ENCODE data around the gene KCTD7.

KCTD7 gene

DNA sequence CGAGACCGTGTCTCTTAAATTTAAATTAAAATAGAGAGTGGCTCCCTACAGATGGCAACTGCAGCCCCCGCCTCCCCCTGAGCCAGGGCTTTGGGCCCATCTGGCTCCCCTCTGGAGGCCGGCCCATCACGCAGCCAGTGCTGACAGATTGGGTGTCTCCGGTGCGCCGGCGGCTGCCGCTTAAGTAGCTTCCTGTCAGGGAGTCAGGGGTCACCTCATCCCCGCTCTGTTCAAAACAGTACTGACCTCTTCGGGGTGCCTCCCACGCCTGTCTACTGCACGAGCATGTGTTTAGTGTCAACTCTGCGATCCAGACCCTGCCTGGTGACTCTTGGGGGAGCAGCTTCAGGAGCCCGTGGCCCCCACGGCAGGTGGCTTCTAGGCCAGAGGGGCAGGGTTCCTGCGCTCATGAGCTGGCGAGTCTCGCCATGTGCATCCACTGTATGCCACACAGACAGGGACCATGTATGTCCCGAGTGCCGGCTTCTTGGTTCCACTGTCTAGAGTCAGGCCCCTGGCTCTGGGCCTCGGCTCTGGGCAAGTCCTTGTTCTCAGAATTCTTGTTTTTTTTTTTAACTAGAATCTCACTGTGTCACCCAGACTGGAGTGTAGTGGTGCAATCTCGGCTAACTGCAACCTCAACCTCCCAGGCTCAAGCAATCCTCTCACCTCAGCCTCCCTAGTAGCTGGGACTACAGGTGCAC is 36.1 kb downstream of the KCTD7 start:
- Histone ChIP-seq H3K9me3 (ENCODE audit: control extremely low read depth in 1 of 5, control insufficient read depth in 4 of 5, insufficient read depth in 2 of 5, low read depth in 1 of 5, low read length in 4 of 5) (peaks cover 0 to 5% (median 5%) of the 10 kb centered on the region in 5 experiments), H3K4me3 (ENCODE audit: control insufficient read depth in 1 of 7, extremely low read depth in 1 of 7, insufficient read depth in 4 of 7, low read depth in 2 of 7, low read length in 6 of 7) (no peak overlapping the region), H3K4me1 (ENCODE audit: control extremely low read depth in 1 of 4, control insufficient read depth in 4 of 4, insufficient read depth in 4 of 4, low read length in 3 of 4) (no peaks in the 10 kb centered on the region), H3K27me3 (replicated peaks in 2 of 5; ENCODE audit: control insufficient read depth in 4 of 5, insufficient read depth in 5 of 5, low read length in 4 of 5) (no peaks in the 10 kb centered on the region), H3K36me3 (ENCODE audit: control insufficient read depth in 4 of 4, insufficient read depth in 4 of 4, low read length in 3 of 4) (peaks cover 0 to 13% (median 6%) of the 10 kb centered on the region in 4 experiments), H3K27ac (ENCODE audit: insufficient read depth in 1 of 2, low read depth in 1 of 2, low read length in 2 of 2, poor library complexity in 1 of 2, severe bottlenecking in 2 of 2) (no peak overlapping the region)
- POLR2A ChIA-PET, result interaction anchor here (1.4 kb wide), 1 partner anchor 107 kb away, joined by 3 read pairs; no protein-coding TSS in a partner anchor
- WGBS (ENCODE audit: insufficient coverage), result 93% methylated on average over 23 of the region's 24 CpGs
- CTCF ChIA-PET, result interaction anchor here (1.3 kb wide), 2 partner anchors 10 to 11 kb away, joined by 3 read pairs; no protein-coding TSS in a partner anchor
- no peak for DNase-seq

DNA sequence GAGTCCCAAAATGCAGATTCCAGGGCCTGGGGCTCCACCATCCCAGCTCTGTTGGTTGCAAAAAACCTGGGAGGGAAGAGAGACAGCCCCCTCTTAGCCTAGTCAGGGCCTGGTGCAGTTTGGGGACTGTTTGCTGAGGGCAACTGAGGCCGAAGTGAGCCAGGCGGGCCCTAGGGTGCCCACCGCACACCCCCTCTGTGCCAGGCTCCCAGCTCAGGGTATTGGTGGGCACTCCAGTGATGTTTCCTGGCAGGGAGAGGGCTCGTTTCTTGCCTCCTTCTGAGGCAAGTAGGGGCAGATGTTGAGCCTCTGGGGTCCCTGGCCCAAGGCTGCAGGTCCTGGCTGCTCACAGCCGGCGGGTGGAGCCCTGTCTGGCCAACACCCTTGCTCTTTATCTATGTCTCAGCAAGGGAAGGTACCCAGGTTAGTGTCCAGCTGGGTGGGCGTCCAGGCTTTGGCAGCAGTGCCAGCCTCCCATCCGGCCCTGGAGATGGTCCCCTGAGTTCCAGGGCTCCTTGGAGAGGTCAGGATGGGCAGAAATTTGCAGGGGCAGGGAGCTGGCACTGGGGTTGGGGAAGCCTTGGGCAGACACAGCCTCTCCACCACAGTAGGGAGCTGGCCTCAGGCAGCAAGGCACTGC is 37.8 kb downstream of the KCTD7 start:
- Histone ChIP-seq H3K36me3 (ENCODE audit: control insufficient read depth in 4 of 4, insufficient read depth in 4 of 4, low read length in 3 of 4) (peaks cover 0 to 13% (median 6%) of the 10 kb centered on the region in 4 experiments), H3K4me1 (ENCODE audit: control extremely low read depth in 1 of 4, control insufficient read depth in 4 of 4, insufficient read depth in 4 of 4, low read length in 3 of 4) (no peaks in the 10 kb centered on the region), H3K27ac (ENCODE audit: insufficient read depth in 1 of 2, low read depth in 1 of 2, low read length in 2 of 2, poor library complexity in 1 of 2, severe bottlenecking in 2 of 2) (no peak overlapping the region), H3K4me3 (ENCODE audit: control insufficient read depth in 1 of 7, extremely low read depth in 1 of 7, insufficient read depth in 4 of 7, low read depth in 2 of 7, low read length in 6 of 7) (no peak overlapping the region), H3K9me3 (ENCODE audit: control extremely low read depth in 1 of 5, control insufficient read depth in 4 of 5, insufficient read depth in 2 of 5, low read depth in 1 of 5, low read length in 4 of 5) (peaks cover 0 to 5% (median 5%) of the 10 kb centered on the region in 5 experiments), H3K27me3 (replicated peaks in 2 of 5; ENCODE audit: control insufficient read depth in 4 of 5, insufficient read depth in 5 of 5, low read length in 4 of 5) (no peaks in the 10 kb centered on the region)
- CTCF ChIA-PET, result interaction anchor here (1.3 kb wide), 1 partner anchor 12 kb away, joined by 3 read pairs; no protein-coding TSS in a partner anchor
- POLR2A ChIA-PET, result no interaction called here
- 98% methylated on average over 6 of the region's 8 CpGs for WGBS (ENCODE audit: insufficient coverage)
- no peak for DNase-seq

DNA sequence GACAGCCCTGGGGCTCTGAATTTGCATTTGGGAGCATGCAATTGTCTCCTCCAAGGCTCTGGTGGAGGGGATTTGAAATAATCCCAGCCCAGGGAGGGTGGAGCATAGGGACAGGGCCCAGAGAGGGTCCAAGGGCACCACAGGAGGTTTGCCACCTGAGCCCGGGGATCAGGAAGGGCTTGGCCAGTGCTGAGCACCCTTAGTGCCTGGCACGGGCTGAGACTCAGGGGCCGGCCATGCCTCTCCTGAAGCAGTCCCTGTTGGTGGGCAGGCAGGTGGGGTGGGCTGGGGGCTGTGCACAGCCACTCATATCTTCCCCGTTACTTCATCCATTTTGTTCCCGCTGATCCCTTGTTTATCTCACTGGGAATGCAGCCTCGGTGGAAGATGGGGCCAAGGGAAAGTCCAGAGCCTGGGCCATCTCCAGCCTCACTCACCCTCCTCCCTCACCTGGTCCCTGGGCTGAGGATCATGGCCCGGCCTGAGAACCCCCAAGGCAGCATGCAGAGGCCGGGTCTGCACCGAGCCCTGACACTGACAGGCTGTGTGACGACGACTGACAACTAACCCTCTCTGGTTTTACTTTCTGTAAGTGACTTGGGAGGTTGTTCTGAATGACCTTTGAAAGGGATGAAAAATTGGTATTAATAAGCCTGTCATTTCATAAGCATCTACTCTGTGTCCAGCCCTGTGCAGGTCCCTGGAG is 38.5 kb downstream of the KCTD7 start:
- Histone ChIP-seq H3K27me3 (replicated peaks in 2 of 5; ENCODE audit: control insufficient read depth in 4 of 5, insufficient read depth in 5 of 5, low read length in 4 of 5) (no peaks in the 10 kb centered on the region), H3K27ac (ENCODE audit: insufficient read depth in 1 of 2, low read depth in 1 of 2, low read length in 2 of 2, poor library complexity in 1 of 2, severe bottlenecking in 2 of 2) (no peak overlapping the region), H3K4me3 (ENCODE audit: control insufficient read depth in 1 of 7, extremely low read depth in 1 of 7, insufficient read depth in 4 of 7, low read depth in 2 of 7, low read length in 6 of 7) (no peak overlapping the region), H3K4me1 (ENCODE audit: control extremely low read depth in 1 of 4, control insufficient read depth in 4 of 4, insufficient read depth in 4 of 4, low read length in 3 of 4) (no peaks in the 10 kb centered on the region), H3K9me3 (ENCODE audit: control extremely low read depth in 1 of 5, control insufficient read depth in 4 of 5, insufficient read depth in 2 of 5, low read depth in 1 of 5, low read length in 4 of 5) (peaks cover 0 to 5% (median 5%) of the 10 kb centered on the region in 5 experiments), H3K36me3 (ENCODE audit: control insufficient read depth in 4 of 4, insufficient read depth in 4 of 4, low read length in 3 of 4) (peaks cover 0 to 13% (median 6%) of the 10 kb centered on the region in 4 experiments)
- CTCF ChIA-PET, result no interaction called here
- POLR2A ChIA-PET, result no interaction called here
- WGBS (ENCODE audit: insufficient coverage), result 97% methylated on average over 5 of the region's 11 CpGs
- DNase-seq, result no peak

DNA sequence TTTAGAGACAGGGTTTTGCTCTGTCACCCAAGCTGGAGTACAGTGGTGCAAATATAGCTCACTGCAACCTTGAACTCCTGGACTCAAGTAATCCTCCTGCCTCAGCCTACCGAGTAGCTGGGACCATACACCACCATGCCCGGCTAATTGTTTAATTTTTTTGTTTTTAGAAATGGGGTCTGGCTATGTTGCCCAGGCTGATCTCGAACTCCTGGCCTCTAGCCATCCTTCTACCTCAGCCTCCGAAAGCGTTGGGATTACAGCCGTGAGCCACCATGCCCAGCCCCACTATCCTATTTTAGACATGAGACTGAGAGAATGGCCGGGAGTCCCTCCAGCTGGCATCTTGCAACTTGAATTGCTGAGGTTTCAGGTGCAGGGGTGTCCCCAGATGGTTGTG is 39.4 kb downstream of the KCTD7 start:
- Histone ChIP-seq H3K4me3 (ENCODE audit: control insufficient read depth in 1 of 7, extremely low read depth in 1 of 7, insufficient read depth in 4 of 7, low read depth in 2 of 7, low read length in 6 of 7) (no peak overlapping the region), H3K27ac (ENCODE audit: insufficient read depth in 1 of 2, low read depth in 1 of 2, low read length in 2 of 2, poor library complexity in 1 of 2, severe bottlenecking in 2 of 2) (no peak overlapping the region), H3K9me3 (ENCODE audit: control extremely low read depth in 1 of 5, control insufficient read depth in 4 of 5, insufficient read depth in 2 of 5, low read depth in 1 of 5, low read length in 4 of 5) (no peaks in the 10 kb centered on the region), H3K27me3 (replicated peaks in 2 of 5; ENCODE audit: control insufficient read depth in 4 of 5, insufficient read depth in 5 of 5, low read length in 4 of 5) (no peaks in the 10 kb centered on the region), H3K36me3 (ENCODE audit: control insufficient read depth in 4 of 4, insufficient read depth in 4 of 4, low read length in 3 of 4) (peaks cover 0 to 10% (median 3%) of the 10 kb centered on the region in 4 experiments), H3K4me1 (ENCODE audit: control extremely low read depth in 1 of 4, control insufficient read depth in 4 of 4, insufficient read depth in 4 of 4, low read length in 3 of 4) (no peaks in the 10 kb centered on the region)
- no peak for DNase-seq
- ChIA-PET POLR2A (interaction anchor here (0.7 kb wide), 1 partner anchor 45 kb away, joined by 3 read pairs; no protein-coding TSS in a partner anchor), CTCF (no interaction called here)
- 96% methylated on average over 5 of the region's 7 CpGs for whole genome bisulfite sequencing (ENCODE audit: insufficient coverage)

DNA sequence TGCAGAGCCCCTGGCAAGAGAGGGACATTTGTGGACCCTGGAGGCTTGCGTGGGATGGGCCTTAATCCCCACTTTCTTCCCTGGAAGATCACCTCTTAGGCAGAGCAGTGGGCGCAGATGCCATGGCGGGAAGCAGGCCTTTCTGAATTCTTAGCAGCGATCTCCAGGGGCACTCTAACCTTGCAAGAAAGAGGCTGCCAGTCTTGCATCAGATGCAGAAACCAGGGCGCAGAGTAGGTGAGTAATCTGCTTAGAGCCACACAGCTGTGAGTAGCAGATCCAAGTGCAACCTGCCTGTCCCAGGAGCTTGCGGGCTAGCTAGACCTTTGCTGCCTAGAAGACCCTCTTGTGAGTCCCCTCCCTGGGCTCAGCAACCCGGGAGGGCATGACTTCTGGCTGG is 40.0 kb downstream of the KCTD7 start:
- Histone ChIP-seq H3K4me1 (ENCODE audit: control extremely low read depth in 1 of 4, control insufficient read depth in 4 of 4, insufficient read depth in 4 of 4, low read length in 3 of 4) (no peaks in the 10 kb centered on the region), H3K4me3 (ENCODE audit: control insufficient read depth in 1 of 7, extremely low read depth in 1 of 7, insufficient read depth in 4 of 7, low read depth in 2 of 7, low read length in 6 of 7) (no peak overlapping the region), H3K9me3 (ENCODE audit: control extremely low read depth in 1 of 5, control insufficient read depth in 4 of 5, insufficient read depth in 2 of 5, low read depth in 1 of 5, low read length in 4 of 5) (no peaks in the 10 kb centered on the region), H3K27ac (ENCODE audit: insufficient read depth in 1 of 2, low read depth in 1 of 2, low read length in 2 of 2, poor library complexity in 1 of 2, severe bottlenecking in 2 of 2) (no peak overlapping the region), H3K27me3 (replicated peaks in 2 of 5; ENCODE audit: control insufficient read depth in 4 of 5, insufficient read depth in 5 of 5, low read length in 4 of 5) (no peaks in the 10 kb centered on the region), H3K36me3 (ENCODE audit: control insufficient read depth in 4 of 4, insufficient read depth in 4 of 4, low read length in 3 of 4) (peaks cover 0 to 10% (median 3%) of the 10 kb centered on the region in 4 experiments)
- CTCF ChIA-PET, result interaction anchor here (1.4 kb wide), 1 partner anchor 13 kb away, joined by 3 read pairs; no protein-coding TSS in a partner anchor
- POLR2A ChIA-PET, result interaction anchor here (0.7 kb wide), 1 partner anchor 45 kb away, joined by 3 read pairs; no protein-coding TSS in a partner anchor
- 100% methylated on average over 7 of the region's 7 CpGs for WGBS (ENCODE audit: insufficient coverage)
- DNase-seq, result no peak

DNA sequence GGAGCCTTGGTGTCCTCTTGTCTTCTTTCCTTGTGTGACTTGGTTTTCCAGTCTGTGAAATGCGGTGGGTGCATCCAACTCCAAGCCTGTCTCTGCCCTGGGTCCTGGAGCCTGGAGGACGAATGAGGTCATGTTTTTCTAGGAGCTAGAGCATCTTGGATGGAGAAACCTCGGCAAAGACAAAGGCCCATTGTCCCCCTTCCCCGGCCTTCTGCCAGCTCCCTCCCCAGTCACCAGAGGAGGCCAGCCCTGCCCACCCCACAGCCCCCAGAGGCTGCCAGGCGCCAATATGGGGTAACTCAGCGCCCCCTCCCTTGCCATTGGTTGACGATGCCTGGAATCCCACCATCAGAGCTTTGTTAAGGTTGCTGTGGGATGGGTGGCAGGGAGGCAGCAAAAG is 40.4 kb downstream of the KCTD7 start:
- POLR2A ChIA-PET, result interaction anchor here (0.7 kb wide), 1 partner anchor 46 kb away, joined by 3 read pairs; no protein-coding TSS in a partner anchor
- no peak overlapping the region for H3K27ac ChIP-seq (ENCODE audit: insufficient read depth in 1 of 2, low read depth in 1 of 2, low read length in 2 of 2, poor library complexity in 1 of 2, severe bottlenecking in 2 of 2)
- 97% methylated on average over 7 of the region's 7 CpGs for WGBS (ENCODE audit: insufficient coverage)
- no peak overlapping the region for H3K4me3 ChIP-seq (ENCODE audit: control insufficient read depth in 1 of 7, extremely low read depth in 1 of 7, insufficient read depth in 4 of 7, low read depth in 2 of 7, low read length in 6 of 7)
- H3K4me1 ChIP-seq (ENCODE audit: control extremely low read depth in 1 of 4, control insufficient read depth in 4 of 4, insufficient read depth in 4 of 4, low read length in 3 of 4), result no peaks in the 10 kb centered on the region
- CTCF ChIA-PET, result interaction anchor here (1.4 kb wide), 1 partner anchor 13 kb away, joined by 3 read pairs; no protein-coding TSS in a partner anchor
- no peak for DNase-seq
- peaks cover 0 to 10% (median 3%) of the 10 kb centered on the region in 4 experiments for H3K36me3 ChIP-seq (ENCODE audit: control insufficient read depth in 4 of 4, insufficient read depth in 4 of 4, low read length in 3 of 4)
- no peaks in the 10 kb centered on the region for H3K27me3 ChIP-seq (replicated peaks in 2 of 5; ENCODE audit: control insufficient read depth in 4 of 5, insufficient read depth in 5 of 5, low read length in 4 of 5)
- H3K9me3 ChIP-seq (ENCODE audit: control extremely low read depth in 1 of 5, control insufficient read depth in 4 of 5, insufficient read depth in 2 of 5, low read depth in 1 of 5, low read length in 4 of 5), result no peaks in the 10 kb centered on the region
